K562 (cell line): ENCODE results near the gene DPP9. TPM values are rescaled to one million over a fixed set of nuclear protein-coding genes. Genes with fewer than 3 reads are reported as not detected.

Experiments used
- ATAC-seq: fragments of 200-7000 bp; cut with Tn5 transposase; 3 replicates; pipeline ENCODE4 v1.9.1; 2020; ENCODE audit warnings: moderate library complexity
- BruUV-seq: library from RNA; stranded (reverse); fragments of 400-500 nt; replicated peaks from 2 replicates; lab custom pipeline; 2021; lab: Mats Ljungman, UMichigan
- CTCF ChIA-PET: fragments of 300-600 bp; formaldehyde crosslinking; extraction: SDS; loops from one replicate; lab custom pipeline; 2021; ENCODE audit warnings: low intra/inter-chr PET ratio; lab: Yijun Ruan, JAX
- POLR2A ChIA-PET: fragments of 300-600, 350-650 bp; sonication (Branson Sonifier 250); formaldehyde crosslinking; extraction: SDS; loops from one replicate; lab custom pipeline; 2021; ENCODE audit warnings: antibody characterized with exemption, inconsistent platforms; lab: Yijun Ruan, JAX
- DNase-seq, 4 experiments: peaks; one replicate each; pipeline versions ENCODE4 v3.0.0 to v3.0.0-alpha.2; 2011 to 2018; ENCODE audit warnings: low spot score in 3 of 4, mixed read lengths in 3 of 4; ENCODE audit errors: extremely low read depth in 1 of 4
- FAIRE-seq: peaks from 2 replicates; lab custom pipeline; 2011; peaks lifted over from hg19 to GRCh38; lab: Jason Lieb, UNC
- H2AFZ ChIP-seq: 2 replicates; pipeline ENCODE4 v1.6.0; 2011; ENCODE audit warnings: low read depth, low read length, control low read depth, inconsistent platforms
- H3K27ac ChIP-seq: fragments of 200-600 bp; 3 replicates; pipeline ENCODE4 v1.8.0; 2011; ENCODE audit warnings: low read depth, mild to moderate bottlenecking, control low read depth, inconsistent platforms, low read length, moderate library complexity, mixed read lengths; ENCODE audit errors: extremely low read depth
- H3K27me3 ChIP-seq, 2 experiments: fragments of 300-600 bp in 1 of 2; 2 replicates in 1 of 2; 3 replicates in 1 of 2; pipeline versions ENCODE4 v1.6.0 to v1.8.0; 2011; ENCODE audit warnings: inconsistent platforms in 2 of 2, low read length in 2 of 2, mild to moderate bottlenecking in 1 of 2, mixed read lengths in 1 of 2, moderate library complexity in 1 of 2; ENCODE audit not compliant: control insufficient read depth in 2 of 2, insufficient read depth in 2 of 2
- H3K36me3 ChIP-seq: fragments of 300-600 bp; 3 replicates; pipeline ENCODE4 v1.8.0; 2011; ENCODE audit warnings: mild to moderate bottlenecking, low read length, inconsistent platforms; ENCODE audit not compliant: control insufficient read depth, insufficient read depth
- H3K4me1 ChIP-seq, 2 experiments: fragments of 200-600 bp in 1 of 2; replicated peaks in 1 of 2; 2 replicates in 1 of 2; 3 replicates in 1 of 2; pipeline versions ENCODE4 v1.5.1 to v1.8.0; 2011; ENCODE audit warnings: inconsistent platforms in 2 of 2, low read length in 2 of 2, mild to moderate bottlenecking in 1 of 2, mixed read lengths in 1 of 2, moderate library complexity in 1 of 2; ENCODE audit not compliant: control insufficient read depth in 2 of 2, insufficient read depth in 2 of 2
- H3K4me2 ChIP-seq: 2 replicates; pipeline ENCODE4 v1.6.1; 2011; ENCODE audit warnings: low read length, control low read depth, inconsistent platforms, mixed read lengths; ENCODE audit not compliant: insufficient read depth
- H3K4me3 ChIP-seq: fragments of 200-600 bp; sonication (generic), shearing (Covaris generic); 2 replicates; pipeline ENCODE4 v1.5.1; 2016; ENCODE audit warnings: control low read depth, inconsistent platforms
- H3K79me2 ChIP-seq: fragments of 200-600 bp; 3 replicates; pipeline ENCODE4 v1.8.0; 2011; ENCODE audit warnings: low read length, inconsistent platforms; ENCODE audit not compliant: control insufficient read depth, insufficient read depth
- H3K9ac ChIP-seq, 2 experiments: 2 replicates each; pipeline versions ENCODE4 v1.6.0 to v1.6.1; 2011; ENCODE audit warnings: low read depth in 2 of 2, low read length in 2 of 2, control low read depth in 1 of 2, inconsistent platforms in 1 of 2, mild to moderate bottlenecking in 1 of 2, mixed read lengths in 1 of 2; ENCODE audit not compliant: insufficient read depth in 1 of 2
- H3K9me1 ChIP-seq: one replicate; pipeline ENCODE4 v1.6.0; 2011; ENCODE audit warnings: inconsistent platforms, mild to moderate bottlenecking, low read length, moderate library complexity; ENCODE audit not compliant: control insufficient read depth, insufficient read depth
- H3K9me3 ChIP-seq: replicated peaks from 2 replicates; pipeline ENCODE4 v1.5.1; 2011; ENCODE audit warnings: low read depth, low read length, inconsistent platforms; ENCODE audit not compliant: control insufficient read depth, insufficient read depth
- H4K20me1 ChIP-seq: replicated peaks from 2 replicates; pipeline ENCODE4 v1.6.1; 2011; ENCODE audit warnings: low read length, inconsistent platforms, mixed read lengths; ENCODE audit not compliant: control insufficient read depth, insufficient read depth
- ARID1B ChIP-seq: fragments of 450-650 bp; IDR thresholded peaks from 2 replicates; pipeline ENCODE4 v1.6.1; 2016; ENCODE audit warnings: antibody characterized with exemption, mild to moderate bottlenecking, inconsistent platforms
- BRF1 ChIP-seq: IDR thresholded peaks from 3 replicates; pipeline ENCODE4 v1.6.1; 2011; ENCODE audit warnings: borderline replicate concordance, mild to moderate bottlenecking; ENCODE audit not compliant: insufficient read length; ENCODE audit errors: extremely low read depth
- CHD1 ChIP-seq: fragments of 200-600 bp; sonication (generic); IDR thresholded peaks from one replicate; pipeline ENCODE4 v1.6.1; 2012; ENCODE audit warnings: mild to moderate bottlenecking, moderate library complexity, low read length, inconsistent platforms
- FOXJ2 ChIP-seq: fragments of 200-800 bp; sonication (Bioruptor generic); IDR thresholded peaks from 2 replicates; pipeline ENCODE4 v1.6.1; 2016; ENCODE audit warnings: missing genetic modification characterization, missing compliant biosample characterization
- FOXM1 ChIP-seq, 2 experiments: fragments of 450-650 bp in 1 of 2; sonication (generic) in 1 of 2; formaldehyde crosslinking in 1 of 2; IDR thresholded peaks; 2 replicates each; pipeline versions ENCODE4 v1.6.1 to v1.9.0; 2017 to 2022; ENCODE audit warnings: low read depth in 2 of 2, mild to moderate bottlenecking in 2 of 2, missing genetic modification reagents in 1 of 2, moderate library complexity in 1 of 2
- IRF9 ChIP-seq: fragments of 450-650 bp; IDR thresholded peaks from 2 replicates; pipeline ENCODE4 v1.6.1; 2016; ENCODE audit warnings: missing biosample characterization, missing genetic modification characterization
- LEF1 ChIP-seq: fragments of 450-650 bp; IDR thresholded peaks from 2 replicates; pipeline ENCODE4 v1.6.1; 2016; ENCODE audit warnings: mild to moderate bottlenecking
- NELFE ChIP-seq: IDR thresholded peaks from 2 replicates; pipeline ENCODE4 v1.6.1; 2011; ENCODE audit warnings: mild to moderate bottlenecking; ENCODE audit not compliant: insufficient read depth, insufficient read length
- NFIX ChIP-seq: fragments of 250-450 bp; sonication (Bioruptor Pico); IDR thresholded peaks from 2 replicates; pipeline ENCODE4 v1.4.0; 2020; ENCODE audit warnings: low read depth, mild to moderate bottlenecking, moderate library complexity
- RBBP5 ChIP-seq: fragments of 200-600 bp; sonication (generic); IDR thresholded peaks from 2 replicates; pipeline ENCODE4 v1.6.1; 2012; ENCODE audit warnings: borderline replicate concordance, mild to moderate bottlenecking, low read length, control low read depth, inconsistent platforms; ENCODE audit not compliant: insufficient read depth, poor library complexity, severe bottlenecking
- TBP ChIP-seq: optimal IDR thresholded peaks from 2 replicates; pipeline ENCODE3; 2011; ENCODE audit warnings: low read depth, low read length, improper control_type of control experiment
- TFAM ChIP-seq: fragments of 250-450 bp; sonication (Bioruptor Pico); conservative IDR thresholded peaks from 2 replicates; pipeline ENCODE4 v1.5.0; 2021; ENCODE audit warnings: mild to moderate bottlenecking, moderate library complexity
- XRCC5 ChIP-seq: fragments of 200-400 bp; formaldehyde crosslinking; IDR thresholded peaks from 2 replicates; pipeline ENCODE4 v1.6.1; 2017; ENCODE audit warnings: low read depth, mild to moderate bottlenecking, low read length
- ZNF12 ChIP-seq: sonication (generic); formaldehyde crosslinking; IDR thresholded peaks from 2 replicates; pipeline ENCODE4 v1.4.0; 2020; ENCODE audit warnings: mild to moderate bottlenecking, missing genetic modification reagents
- ZNF217 ChIP-seq: sonication (generic); formaldehyde crosslinking; IDR thresholded peaks from 2 replicates; pipeline ENCODE4 v1.8.0; 2022; ENCODE audit warnings: mild to moderate bottlenecking, missing genetic modification reagents
- ZNF583 ChIP-seq: fragments of 250-450 bp; sonication (Bioruptor Pico); IDR thresholded peaks from 2 replicates; pipeline ENCODE4 v1.4.0; 2020
- ZNF717 ChIP-seq: fragments of 250-450 bp; sonication (Bioruptor Pico); IDR thresholded peaks from 2 replicates; pipeline ENCODE4 v1.5.0; 2021
- WGBS: fragments of 100-300 bp; shearing (Covaris generic); methylation state at CpG from one replicate; pipeline ENCODE4 v1.1.6; 2016; ENCODE audit warnings: low coverage, mixed read lengths; ENCODE audit not compliant: insufficient coverage; ENCODE audit errors: missing lambda C conversion rate; 5-methylcytosine and 5-hydroxymethylcytosine counted together
- in situ Hi-C: fragments of 300-500 bp; cut with MboI; formaldehyde crosslinking; loops from 4 replicates; pipeline ENCODE4 v1.15.0; 2018; ENCODE audit warnings: inconsistent platforms, mixed read lengths
- intact Hi-C: fragments of 100-400 bp; cut with micrococcal nuclease; formaldehyde crosslinking; loops from 2 replicates; pipeline ENCODE4 v1.14.2; 2022
- polyA plus RNA-seq, 8 experiments: library from polyadenylated mRNA; depleted of rRNA in 4 of 8; stranded (reverse) in 5 of 8; unstranded in 3 of 8; fragments of >200 nt; fragmentation: Nextera tagmentation in 2 of 8; fragmentation: Illumina TruSeq in 1 of 8; extraction: Ambion mirVana in 2 of 8; extraction: Trizol in 1 of 8; gene quantifications; 2 replicates each; pipeline versions ENCODE4 v1.2.1 to v1.2.3, GENCODE V29; 2011 to 2014; ENCODE audit warnings: inconsistent platforms in 1 of 8, missing spikeins in 1 of 8
- total RNA-seq, 7 experiments: library from RNA; depleted of rRNA in 6 of 7; stranded (reverse); fragments of >200 nt in 6 of 7; fragmentation: Illumina TruSeq in 2 of 7; extraction: Trizol in 2 of 7; gene quantifications; 2 replicates each; pipeline versions ENCODE4 v1.2.1 to v1.2.3, GENCODE V29; 2011 to 2021; ENCODE audit warnings: low replicate concordance in 1 of 7
- TF ChIP-seq, protein P1 (sequence below): fragments of 250-450 bp; sonication (Bioruptor Pico); IDR thresholded peaks from 2 replicates; pipeline ENCODE4 v1.8.0; 2021; ENCODE audit warnings: borderline replicate concordance, mild to moderate bottlenecking, moderate library complexity; ENCODE audit not compliant: poor library complexity, severe bottlenecking

Gene DPP9
- total and polyA plus RNA-seq, 9 of the 15 experiments (the other 6 are each of a cell fraction or from before 2014, with no cell fraction given) = 0.90 to 66.7 (median 24.5) TPM

DNA sequence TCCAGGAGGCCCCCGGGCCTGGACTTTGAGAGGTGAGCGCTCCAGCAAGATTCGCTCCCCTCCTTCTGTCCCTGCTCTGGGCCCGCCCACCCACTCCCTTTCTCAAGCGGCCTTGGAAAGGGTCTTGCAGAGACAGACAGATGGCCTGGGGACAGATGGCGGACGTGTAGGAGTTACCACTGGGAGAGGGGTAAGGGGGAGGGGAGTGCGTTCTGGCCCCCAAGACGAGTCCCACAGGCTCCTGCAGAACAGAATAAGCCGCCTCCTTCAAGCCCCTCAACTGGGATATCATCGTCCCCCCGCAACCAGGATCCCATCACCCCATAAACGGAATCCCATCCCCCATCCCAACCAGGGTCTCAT, 87.9 kb downstream of the DPP9 start:
- Histone ChIP-seq H3K79me2 (peaks cover 13% of the 10 kb centered on the region), H3K36me3 (no peaks in the 10 kb centered on the region), H3K27me3 (no peaks in the 10 kb centered on the region), H3K9me1 (no peaks in the 10 kb centered on the region), H3K27ac (0 out of 3 replicates have a peak overlapping the region, but pooled peaks have one; percentile 17), H3K9me3 (no peaks in the 10 kb centered on the region), H3K4me2 (peak overlapping the region; percentile 78), H4K20me1 (no peaks in the 10 kb centered on the region), H3K9ac (peak overlapping the region; percentile 73 to 93; a peak in 3 of 4 replicates), H3K4me1 (peaks cover 36 to 56% of the 10 kb centered on the region in 2 experiments), H3K4me3 (peak overlapping the region; percentile 39), H2AFZ (peak overlapping the region; percentile 99)
- ChIA-PET POLR2A (interaction anchor here (0.6 to 0.9 kb wide), 4 partner anchors 13 to 63 kb away, joined by 3 read pairs; no protein-coding TSS in a partner anchor), CTCF (interaction anchor here (0.6 to 3.8 kb wide), 4 partner anchors 60 to 933 kb away, joined by 3 to 29 read pairs (median 17); no protein-coding TSS in a partner anchor)
- in situ Hi-C loops = loop anchor here (5.0 kb wide), 1 partner anchor 58 kb away; no protein-coding TSS in a partner anchor
- FAIRE-seq (no peak), DNase-seq (no peak), ATAC-seq (no peak)
- 39% methylated on average over 10 of the region's 13 CpGs for WGBS
- TF ChIP-seq ARID1B = no peak
- TF ChIP-seq, protein P1, sequence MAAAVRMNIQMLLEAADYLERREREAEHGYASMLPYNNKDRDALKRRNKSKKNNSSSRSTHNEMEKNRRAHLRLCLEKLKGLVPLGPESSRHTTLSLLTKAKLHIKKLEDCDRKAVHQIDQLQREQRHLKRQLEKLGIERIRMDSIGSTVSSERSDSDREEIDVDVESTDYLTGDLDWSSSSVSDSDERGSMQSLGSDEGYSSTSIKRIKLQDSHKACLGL = no peak
- TF ChIP-seq FOXJ2 (tag) = no peak
- TF ChIP-seq ZNF217 = no peak
- no peak for TF ChIP-seq RBBP5
- TF ChIP-seq TFAM (CRISPR knock-in tag) = no peak
- TF ChIP-seq CHD1 = no peak
- no peak for TF ChIP-seq BRF1
- TF ChIP-seq IRF9 = no peak
- TF ChIP-seq NFIX (CRISPR knock-in tag) = no peak
- no peak for TF ChIP-seq TBP
- no peak for TF ChIP-seq ZNF12
- TF ChIP-seq ZNF583 (CRISPR knock-in tag) = no peak
- TF ChIP-seq LEF1 = no peak
- no peak for TF ChIP-seq ZNF717
- no peak for TF ChIP-seq NELFE
- TF ChIP-seq FOXM1 (IDR thresholded peaks at IDR 0.05; ENCODE audit: low read depth) = no peak
- no peak for TF ChIP-seq FOXM1 (CRISPR knock-in tag; IDR thresholded peaks at IDR 0.05; ENCODE audit: low read depth)
- TF ChIP-seq XRCC5 = no peak
- BruUV-seq = no TSS peak
- intact Hi-C loops = loop anchor here (1.0 to 5.0 kb wide), 4 partner anchors 37 to 233 kb away; partner anchors contain the start of genes CHAF1A, SEMA6B and SH3GL1
